ENCODE measurements around the gene RELA.

- no peak for TF ChIP-seq CTCF (IDR thresholded peaks at IDR 0.05)
- TF ChIP-seq RAD21 (IDR thresholded peaks at IDR 0.05; ENCODE audit: low read length) = no peak
- no peak for TF ChIP-seq JUND (IDR thresholded peaks at IDR 0.05)
- no peak for TF ChIP-seq TAF1 (IDR thresholded peaks at IDR 0.05; ENCODE audit: borderline replicate concordance, low read depth, low read length)
- no peak for TF ChIP-seq RFX5 (IDR thresholded peaks at IDR 0.05; ENCODE audit: low read length)
- TF ChIP-seq SIN3A (IDR thresholded peaks at IDR 0.05; ENCODE audit: borderline replicate concordance, low read depth, low read length) = no peak
- TF ChIP-seq MXI1 (IDR thresholded peaks at IDR 0.05; ENCODE audit: low read depth, low read length) = no peak
- no peak for TF ChIP-seq EP300 (IDR thresholded peaks at IDR 0.05; ENCODE audit: borderline replicate concordance in 1 of 2, low read depth in 1 of 2, low read length in 1 of 2)
- no peak for TF ChIP-seq YY1 (IDR thresholded peaks at IDR 0.05; ENCODE audit: low read depth)
- no peak for TF ChIP-seq POLR2AphosphoS5 (IDR thresholded peaks at IDR 0.05; ENCODE audit: low read depth, low read length)
- no peak for TF ChIP-seq FOXJ3 (CRISPR knock-in tag; IDR thresholded peaks at IDR 0.05)
- no peak for TF ChIP-seq ELF1 (IDR thresholded peaks at IDR 0.05)
- TF ChIP-seq NRF1 (IDR thresholded peaks at IDR 0.05; ENCODE audit: low read depth, low read length) = no peak
- no peak for TF ChIP-seq RCOR1 (IDR thresholded peaks at IDR 0.05; ENCODE audit: low read length)
Observed at GRCh38 chr11:65696802-65697552, 34.3 kb upstream of the RELA start.
